DOHH2 (cell line): ENCODE measurements around the gene RRP12.

ENCODE experiments used
- H3F3A ChIP-seq: fragments of 200-600 bp; sonication (generic), shearing (Covaris generic); 2 replicates; pipeline ENCODE4 v1.6.0; 2016; ENCODE audit warnings: antibody characterized with exemption, mild to moderate bottlenecking; ENCODE audit not compliant: control insufficient read depth, insufficient read depth
- H3K27ac ChIP-seq: fragments of 200-600 bp; sonication (generic); 2 replicates; pipeline ENCODE4 v1.5.1; 2014; ENCODE audit warnings: low read depth, mild to moderate bottlenecking, low read length, moderate library complexity
- H3K27me3 ChIP-seq: fragments of 200-600 bp; sonication (generic); 2 replicates; pipeline ENCODE4 v1.6.1; 2014; ENCODE audit warnings: mild to moderate bottlenecking, low read length, mixed read lengths; ENCODE audit not compliant: control insufficient read depth
- H3K36me3 ChIP-seq: fragments of 200-600 bp; sonication (generic); 2 replicates; pipeline ENCODE4 v1.6.1; 2014; ENCODE audit warnings: mild to moderate bottlenecking, low read length, moderate library complexity, mixed read lengths; ENCODE audit not compliant: control insufficient read depth
- H3K4me1 ChIP-seq: fragments of 200-600 bp; sonication (generic); 2 replicates; pipeline ENCODE4 v1.6.1; 2014; ENCODE audit warnings: mild to moderate bottlenecking, low read length, mixed read lengths; ENCODE audit not compliant: control insufficient read depth
- H3K4me2 ChIP-seq: fragments of 200-600 bp; sonication (generic); 2 replicates; pipeline ENCODE4 v1.6.0; 2014; ENCODE audit warnings: mild to moderate bottlenecking, low read length, moderate library complexity
- H3K4me3 ChIP-seq: fragments of 200-600 bp; sonication (generic); 2 replicates; pipeline ENCODE4 v1.5.1; 2014; ENCODE audit warnings: mild to moderate bottlenecking, low read length, mixed read lengths
- H3K79me2 ChIP-seq: fragments of 200-600 bp; sonication (generic); 2 replicates; pipeline ENCODE4 v1.6.1; 2014; ENCODE audit warnings: mild to moderate bottlenecking, low read length, mixed read lengths; ENCODE audit not compliant: control insufficient read depth
- H3K9me2 ChIP-seq: fragments of 200-600 bp; sonication (generic); replicated peaks from 2 replicates; pipeline ENCODE4 v1.6.1; 2014; ENCODE audit warnings: mild to moderate bottlenecking, low read length, mixed read lengths; ENCODE audit not compliant: control insufficient read depth
- H3K9me3 ChIP-seq: fragments of 200-600 bp; sonication (generic); 2 replicates; pipeline ENCODE4 v1.6.1; 2014; ENCODE audit warnings: antibody characterized with exemption, low read length, mixed read lengths; ENCODE audit not compliant: control insufficient read depth, insufficient read depth
- H4K20me1 ChIP-seq: fragments of 200-600 bp; sonication (generic); 2 replicates; pipeline ENCODE4 v1.6.0; 2014; ENCODE audit warnings: low read depth, mild to moderate bottlenecking, antibody characterized with exemption, low read length, moderate library complexity; ENCODE audit not compliant: control insufficient read depth, insufficient read depth
- EZH2phosphoT487 ChIP-seq: fragments of 200-600 bp; sonication (generic); IDR thresholded peaks from 2 replicates; pipeline ENCODE4 v1.6.1; 2017; ENCODE audit warnings: borderline replicate concordance, mild to moderate bottlenecking, antibody characterized with exemption, low read length, moderate library complexity, mixed read lengths
- TF ChIP-seq, protein P1 (sequence below): fragments of 200-600 bp; sonication (generic); IDR thresholded peaks from one replicate; pipeline ENCODE4 v1.5.1; 2014; ENCODE audit warnings: antibody characterized with exemption, mild to moderate bottlenecking, low read depth, low read length; ENCODE audit not compliant: poor library complexity, severe bottlenecking

RRP12 gene

DNA sequence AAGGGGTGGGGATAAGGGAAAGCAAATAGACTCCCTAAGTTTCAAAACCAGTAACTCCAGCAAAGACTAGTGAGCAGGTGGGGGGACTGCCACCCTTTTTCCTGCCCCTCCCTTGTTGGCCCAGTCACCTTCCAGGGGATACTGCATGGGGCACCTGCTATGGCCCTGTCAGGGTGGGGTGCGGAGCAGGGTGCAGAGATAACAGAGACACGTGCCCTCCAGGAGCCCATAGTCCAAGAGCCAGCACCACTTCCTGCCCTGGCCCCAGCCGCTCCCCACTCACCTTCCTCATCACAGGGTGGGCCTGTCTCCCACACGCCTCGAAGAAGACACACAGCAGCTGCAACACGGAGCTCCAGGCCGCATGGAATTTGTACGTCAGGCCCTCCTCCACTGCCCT lies 20.6 kb downstream of the RRP12 start:
- H3K4me1 ChIP-seq: no peaks in the 10 kb centered on the region

DNA sequence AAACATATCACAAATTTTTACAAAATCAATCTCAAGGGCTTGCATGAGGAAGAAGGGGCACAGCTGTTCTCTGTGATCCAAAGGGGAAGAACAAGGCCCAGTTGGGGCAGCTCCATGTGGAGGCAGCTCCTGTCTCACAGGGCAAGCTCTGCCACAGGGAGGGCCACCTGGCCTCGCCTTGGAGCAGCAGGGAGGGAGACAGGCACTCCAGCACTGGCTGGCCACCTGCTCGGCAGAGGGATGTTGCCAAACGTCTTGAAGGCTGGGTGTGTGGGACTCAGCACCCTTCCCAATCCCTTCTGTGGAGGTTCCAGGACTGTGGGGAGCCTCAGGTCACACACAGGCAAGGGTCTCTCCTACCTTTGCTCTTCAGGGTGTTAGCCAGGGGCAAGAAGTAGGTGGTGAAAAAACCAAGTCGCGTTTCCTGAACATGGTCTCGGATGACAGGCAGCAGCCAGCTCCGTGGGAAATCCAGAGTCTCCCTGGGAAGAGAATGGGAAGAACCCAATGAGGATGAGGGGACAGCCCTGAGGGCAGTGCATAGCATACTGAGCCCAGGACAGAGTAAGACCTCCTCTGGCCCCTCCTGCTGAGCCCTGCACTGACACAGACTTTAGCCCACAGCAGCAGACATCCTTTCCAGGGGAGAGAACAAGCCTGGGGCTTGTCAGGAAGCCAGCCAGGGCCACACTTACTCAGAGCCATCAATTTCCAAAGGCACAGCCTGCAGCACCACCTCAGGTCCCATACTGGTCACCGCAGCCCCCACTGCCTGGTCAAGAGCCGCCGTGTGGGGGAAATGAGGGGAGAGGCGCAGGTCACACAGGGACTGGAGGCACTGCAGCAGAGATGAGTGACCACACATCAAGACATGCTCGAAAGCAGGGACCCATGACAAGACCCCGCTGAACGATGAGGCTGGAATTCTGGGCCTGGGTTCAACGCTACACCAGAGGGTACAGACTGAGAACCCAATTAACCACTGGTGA lies 21.9 kb downstream of the RRP12 start:
- Histone ChIP-seq H3K27me3 (no peaks in the 10 kb centered on the region), H3K27ac (no peak overlapping the region), H3K4me3 (no peak overlapping the region), H3K4me1 (no peaks in the 10 kb centered on the region), H3F3A (no peaks in the 10 kb centered on the region), H3K79me2 (no peaks in the 10 kb centered on the region), H3K9me2 (no peaks in the 10 kb centered on the region), H3K4me2 (no peak overlapping the region), H3K36me3 (peaks cover 45% of the 10 kb centered on the region), H4K20me1 (no peaks in the 10 kb centered on the region), H3K9me3 (no peaks in the 10 kb centered on the region)
- TF ChIP-seq, protein P1, sequence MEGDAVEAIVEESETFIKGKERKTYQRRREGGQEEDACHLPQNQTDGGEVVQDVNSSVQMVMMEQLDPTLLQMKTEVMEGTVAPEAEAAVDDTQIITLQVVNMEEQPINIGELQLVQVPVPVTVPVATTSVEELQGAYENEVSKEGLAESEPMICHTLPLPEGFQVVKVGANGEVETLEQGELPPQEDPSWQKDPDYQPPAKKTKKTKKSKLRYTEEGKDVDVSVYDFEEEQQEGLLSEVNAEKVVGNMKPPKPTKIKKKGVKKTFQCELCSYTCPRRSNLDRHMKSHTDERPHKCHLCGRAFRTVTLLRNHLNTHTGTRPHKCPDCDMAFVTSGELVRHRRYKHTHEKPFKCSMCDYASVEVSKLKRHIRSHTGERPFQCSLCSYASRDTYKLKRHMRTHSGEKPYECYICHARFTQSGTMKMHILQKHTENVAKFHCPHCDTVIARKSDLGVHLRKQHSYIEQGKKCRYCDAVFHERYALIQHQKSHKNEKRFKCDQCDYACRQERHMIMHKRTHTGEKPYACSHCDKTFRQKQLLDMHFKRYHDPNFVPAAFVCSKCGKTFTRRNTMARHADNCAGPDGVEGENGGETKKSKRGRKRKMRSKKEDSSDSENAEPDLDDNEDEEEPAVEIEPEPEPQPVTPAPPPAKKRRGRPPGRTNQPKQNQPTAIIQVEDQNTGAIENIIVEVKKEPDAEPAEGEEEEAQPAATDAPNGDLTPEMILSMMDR: no peak
- TF ChIP-seq EZH2phosphoT487: no peak

More for the DNA sequence above, 20.6 kb downstream of the RRP12 start:
- no peak overlapping the region for H3K27ac ChIP-seq
- H3F3A ChIP-seq: no peaks in the 10 kb centered on the region
- H3K9me2 ChIP-seq: no peaks in the 10 kb centered on the region
- H3K4me2 ChIP-seq: no peak overlapping the region
- H3K27me3 ChIP-seq: no peaks in the 10 kb centered on the region
- no peaks in the 10 kb centered on the region for H3K79me2 ChIP-seq
- no peaks in the 10 kb centered on the region for H4K20me1 ChIP-seq
- no peak overlapping the region for H3K4me3 ChIP-seq
- H3K36me3 ChIP-seq: peaks cover 45% of the 10 kb centered on the region
- no peaks in the 10 kb centered on the region for H3K9me3 ChIP-seq
- TF ChIP-seq, protein P1: no peak
- TF ChIP-seq EZH2phosphoT487: no peak

DNA sequence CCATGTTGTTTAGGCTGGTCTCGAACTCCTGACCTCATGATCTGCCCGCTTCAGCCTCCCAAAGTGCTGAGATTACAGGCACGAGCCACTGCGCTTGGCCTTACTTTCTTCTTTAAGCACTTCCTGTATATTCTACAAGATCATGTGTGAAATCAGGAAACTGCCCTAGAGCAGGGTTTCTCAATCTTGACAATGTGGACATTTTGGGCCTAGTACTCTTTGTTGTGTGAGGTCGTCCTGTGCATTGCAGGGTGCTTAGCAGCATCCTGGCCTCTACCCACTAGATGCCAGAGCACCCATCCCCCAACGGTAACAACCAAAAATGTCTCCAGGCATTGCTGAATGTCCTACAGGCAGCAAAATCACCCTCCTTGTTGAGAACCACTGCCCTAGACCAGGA lies 24.7 kb downstream of the RRP12 start:
- Histone ChIP-seq H3K4me3 (no peak overlapping the region), H4K20me1 (no peaks in the 10 kb centered on the region), H3F3A (no peaks in the 10 kb centered on the region), H3K4me2 (no peak overlapping the region), H3K9me2 (no peaks in the 10 kb centered on the region), H3K27ac (no peak overlapping the region), H3K9me3 (no peaks in the 10 kb centered on the region), H3K79me2 (no peaks in the 10 kb centered on the region), H3K4me1 (no peaks in the 10 kb centered on the region), H3K36me3 (peaks cover 59% of the 10 kb centered on the region), H3K27me3 (no peaks in the 10 kb centered on the region)
- TF ChIP-seq, protein P1: no peak
- TF ChIP-seq EZH2phosphoT487: no peak
